Frontal cortex (tissue), 4 donors: ENCODE data around the gene METTL21C. TPM values are rescaled to one million over a fixed set of nuclear protein-coding genes. Genes with fewer than 3 reads are reported as not detected.

ENCODE experiments used
- DNase-seq, 2 donors: peaks; one replicate each; pipeline ENCODE4 v3.0.0; 2012; ENCODE audit warnings: low spot score in 2 of 2
- FAIRE-seq: peaks from 2 replicates; lab custom pipeline; 2012; peaks lifted over from hg19 to GRCh38; lab: Jason Lieb, UNC
- total RNA-seq: library from RNA; depleted of rRNA; stranded (reverse); fragments of >200 nt; gene quantifications from one replicate; pipeline ENCODE4 v1.2.3, GENCODE V29; 2014
- donor health status: control.
- donor health status: control.
- donor health status: control.

The METTL21C gene
- total RNA-seq, 1 donor from 2014 or later, result 0.41 TPM

DNA sequence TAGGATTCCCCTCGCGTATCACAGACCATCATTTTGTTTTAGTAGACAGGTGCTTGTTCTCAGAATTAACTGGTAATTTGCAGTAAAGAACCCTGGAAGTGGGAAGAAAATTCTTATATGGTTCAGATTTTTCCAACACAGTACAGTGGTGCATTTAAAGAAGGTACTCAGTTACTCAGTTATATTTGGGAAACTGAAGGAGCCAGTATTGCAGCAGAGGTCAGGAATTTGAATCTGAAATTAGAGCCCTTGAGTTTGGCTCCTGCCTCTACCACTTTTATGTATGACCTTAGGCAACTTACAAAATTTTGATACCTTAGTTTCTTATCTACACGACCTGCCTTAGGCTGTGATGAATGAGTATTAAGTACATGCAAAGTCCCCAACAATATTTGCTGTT lies 19.7 kb downstream of the METTL21C start:
- FAIRE-seq, result no peak
- no peak for DNase-seq

DNA sequence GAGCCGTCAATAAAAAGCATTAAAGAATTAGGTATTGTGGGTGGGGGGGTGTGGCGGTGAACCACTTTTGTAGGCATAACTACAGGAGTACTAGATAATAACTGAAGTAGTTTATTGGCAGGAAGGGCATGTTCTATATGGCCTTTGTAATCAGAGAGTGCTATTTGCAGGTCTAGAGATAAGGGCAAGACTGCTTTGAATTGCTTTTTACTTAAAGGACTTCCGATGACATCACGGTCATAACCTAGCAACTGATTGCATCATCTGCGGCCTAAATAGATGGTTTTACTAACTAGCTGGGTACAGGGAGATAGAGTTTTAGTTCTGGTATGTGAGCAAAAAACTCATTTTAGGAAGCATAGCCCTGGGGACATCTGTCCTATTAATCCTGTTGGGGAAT lies 24.7 kb downstream of the METTL21C start:
- DNase-seq, result no peak
- no peak for FAIRE-seq

DNA sequence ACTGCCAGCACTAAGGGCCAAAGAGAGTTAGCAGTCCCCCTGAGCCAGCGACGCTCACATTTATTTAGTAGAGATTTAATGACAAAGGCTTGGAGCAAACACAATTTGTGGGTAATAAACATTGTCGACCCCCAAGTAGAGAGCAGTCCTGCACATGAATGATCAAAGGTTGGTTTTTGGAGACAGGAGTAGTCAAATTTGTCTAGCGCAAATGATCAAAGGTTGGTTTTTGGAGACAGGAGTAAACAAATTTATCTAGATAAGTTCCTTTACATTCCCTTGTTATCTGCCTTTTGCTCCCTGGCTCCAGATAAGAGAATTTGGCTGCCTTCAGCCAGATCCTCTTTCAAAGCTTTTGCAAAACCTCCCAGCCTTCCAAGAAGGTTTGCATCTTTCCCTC lies 26.9 kb downstream of the METTL21C start:
- no peak for FAIRE-seq
- no peak for DNase-seq

DNA sequence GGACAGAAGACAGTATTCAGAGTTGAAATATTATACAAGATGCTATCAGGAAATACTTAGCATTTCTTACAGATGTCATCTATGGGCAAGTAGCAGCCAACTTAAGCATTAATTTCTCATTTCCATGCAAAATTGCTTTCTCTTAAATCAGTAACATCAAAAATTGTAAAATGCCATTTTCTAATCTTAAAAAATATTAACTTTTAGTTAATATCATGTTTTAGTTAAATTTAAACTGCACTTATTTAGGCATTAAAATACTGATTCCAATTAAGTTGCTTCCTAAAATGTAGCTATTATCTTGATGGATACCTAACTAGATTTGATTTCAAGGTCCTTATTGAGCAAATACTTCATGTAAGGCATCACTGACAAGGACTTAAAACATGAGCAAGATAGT lies 27.8 kb downstream of the METTL21C start:
- FAIRE-seq, result no peak

DNA sequence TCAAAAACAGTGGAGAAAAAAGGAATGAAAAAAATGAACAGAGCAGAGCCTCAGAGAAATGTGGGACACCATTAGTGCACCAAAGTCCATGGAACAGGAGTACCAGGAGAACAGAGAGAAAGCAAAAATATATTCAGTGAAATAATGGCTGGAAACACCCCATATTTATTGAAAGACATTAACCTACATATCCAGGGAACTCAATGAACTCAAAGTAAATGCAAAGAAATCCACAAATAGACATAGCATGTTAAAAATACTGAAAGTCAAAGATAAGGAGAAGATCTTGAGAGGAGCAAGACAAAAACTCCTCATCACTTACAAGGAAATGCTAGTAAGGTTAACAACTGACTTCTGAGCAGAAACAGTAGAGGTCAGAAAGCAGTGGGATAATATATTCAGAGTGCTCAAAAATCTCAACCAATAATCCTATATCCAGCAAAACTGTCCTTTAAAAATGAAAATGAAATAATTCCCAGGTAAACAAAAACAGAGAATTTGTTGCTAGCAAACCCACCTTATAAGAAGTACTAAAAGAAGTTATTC lies 35.6 kb downstream of the METTL21C start:
- FAIRE-seq (no peak), DNase-seq (no peak)

More for the DNA sequence above, 27.8 kb downstream of the METTL21C start:
- DNase-seq, result no peak

DNA sequence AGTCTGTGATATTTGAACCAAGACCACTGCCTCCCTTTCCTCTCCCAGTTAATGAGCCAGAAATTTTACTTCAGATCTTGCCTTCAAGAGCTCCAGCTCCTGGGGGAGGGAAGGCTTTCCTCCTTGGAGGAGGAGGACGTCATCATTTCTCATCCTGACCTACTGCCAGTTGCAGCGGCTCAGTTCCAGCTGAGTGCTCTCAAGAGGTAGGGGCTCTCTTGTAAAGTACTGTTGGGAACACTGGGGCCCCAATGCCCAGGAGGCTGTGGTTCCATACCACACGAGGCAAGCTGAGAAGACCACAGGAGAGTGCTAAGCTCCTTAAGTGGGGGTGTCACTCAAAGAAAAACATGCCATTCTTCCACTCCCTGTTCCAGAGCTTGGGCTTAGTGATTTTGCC lies 36.2 kb downstream of the METTL21C start:
- no peak for FAIRE-seq
- DNase-seq, result no peak

DNA sequence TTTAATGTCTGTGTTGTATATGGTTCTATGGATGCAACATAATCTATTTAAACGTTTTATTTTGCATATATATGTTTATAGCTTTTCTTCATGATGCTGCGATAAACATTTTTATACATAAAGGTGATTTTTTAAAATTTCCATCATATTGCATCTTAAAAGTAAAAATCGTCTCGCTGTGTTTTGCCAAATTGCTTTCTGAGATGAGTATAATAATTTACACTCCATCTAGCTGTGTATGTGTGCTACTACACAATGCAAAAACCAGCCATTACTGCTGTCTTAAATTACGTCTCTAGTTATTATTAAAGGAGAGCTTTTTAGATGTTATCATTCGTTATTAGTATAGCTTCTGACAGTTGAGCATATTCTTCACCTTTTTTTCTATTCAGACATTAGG lies 37.2 kb downstream of the METTL21C start:
- FAIRE-seq, result no peak
- no peak for DNase-seq

DNA sequence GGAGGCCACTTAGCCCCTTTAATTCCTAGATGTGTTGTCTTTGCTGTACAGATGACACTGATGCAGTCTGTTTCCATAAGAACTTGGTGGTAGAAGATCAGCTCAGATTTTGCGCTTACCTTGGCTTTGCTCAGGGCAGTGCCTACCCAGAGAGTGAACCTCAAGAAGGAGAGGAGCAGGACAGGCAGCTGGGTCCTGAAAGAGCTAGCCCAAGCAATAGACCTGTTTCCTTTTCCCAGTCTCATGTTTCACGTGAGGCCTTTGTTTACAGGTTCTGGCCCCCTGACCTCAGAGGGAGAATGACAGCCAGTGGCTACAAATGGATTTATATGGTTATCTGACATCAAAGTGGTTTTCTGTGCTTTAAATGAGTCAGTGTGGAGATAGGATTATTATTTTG lies 40.1 kb downstream of the METTL21C start:
- FAIRE-seq (no peak), DNase-seq (no peak)

DNA sequence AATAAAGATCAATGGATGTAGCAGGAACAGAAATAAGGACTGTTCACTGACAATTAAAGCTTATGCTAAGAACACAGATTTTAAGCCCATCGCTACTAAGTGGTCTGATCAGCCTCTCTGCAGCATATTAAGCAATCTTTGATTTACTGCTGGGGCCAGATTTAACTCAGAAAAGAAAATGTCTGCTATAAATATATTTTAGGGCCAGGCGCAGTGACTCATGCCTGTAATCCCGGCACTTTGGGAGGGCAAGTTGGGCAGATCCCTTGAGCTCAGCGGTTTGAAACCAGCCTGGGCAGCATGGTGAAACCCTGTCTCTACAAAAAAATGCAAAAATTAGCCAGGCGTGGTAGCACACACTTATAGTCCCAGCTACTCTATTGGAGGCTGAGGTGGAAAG lies 43.0 kb downstream of the METTL21C start:
- FAIRE-seq (no peak), DNase-seq (no peak)

DNA sequence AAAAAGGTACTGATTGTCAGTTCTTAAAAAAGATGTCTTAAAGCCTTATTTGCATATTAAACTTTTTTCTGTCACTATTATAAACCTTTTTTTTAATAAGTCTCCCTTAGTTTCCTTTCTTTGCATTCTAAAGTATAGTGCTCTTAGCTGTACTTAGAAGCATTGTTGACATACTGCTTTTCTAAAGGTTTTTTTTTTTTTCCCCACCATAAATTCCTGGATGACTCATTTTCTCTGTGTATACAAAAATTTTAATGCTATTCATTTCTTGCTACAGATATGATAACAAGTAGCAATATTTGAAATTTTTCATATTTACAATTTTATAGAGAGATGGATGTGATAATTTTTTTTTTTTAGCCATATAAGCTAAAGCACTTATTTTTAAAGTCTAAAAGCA lies 43.5 kb downstream of the METTL21C start:
- FAIRE-seq (no peak), DNase-seq (no peak)

DNA sequence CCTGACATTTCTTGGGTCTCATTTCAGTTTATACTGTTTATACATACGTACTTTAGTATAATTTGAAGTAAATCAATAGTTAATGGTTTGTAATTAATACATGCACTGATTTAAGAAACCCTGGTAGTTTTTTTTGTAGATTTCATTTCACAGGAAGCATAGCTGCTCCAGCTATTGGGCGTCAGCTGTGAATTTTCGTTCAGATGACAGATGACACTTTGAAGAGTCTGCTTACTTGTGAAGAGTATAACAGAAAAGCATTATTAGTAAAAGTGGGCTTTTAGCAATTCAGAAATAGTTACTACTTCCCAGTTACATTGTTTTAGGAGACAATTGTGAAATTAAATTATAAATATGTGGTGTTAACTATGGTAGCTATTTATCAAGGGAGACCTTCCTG lies 44.4 kb downstream of the METTL21C start:
- DNase-seq (no peak), FAIRE-seq (no peak)

DNA sequence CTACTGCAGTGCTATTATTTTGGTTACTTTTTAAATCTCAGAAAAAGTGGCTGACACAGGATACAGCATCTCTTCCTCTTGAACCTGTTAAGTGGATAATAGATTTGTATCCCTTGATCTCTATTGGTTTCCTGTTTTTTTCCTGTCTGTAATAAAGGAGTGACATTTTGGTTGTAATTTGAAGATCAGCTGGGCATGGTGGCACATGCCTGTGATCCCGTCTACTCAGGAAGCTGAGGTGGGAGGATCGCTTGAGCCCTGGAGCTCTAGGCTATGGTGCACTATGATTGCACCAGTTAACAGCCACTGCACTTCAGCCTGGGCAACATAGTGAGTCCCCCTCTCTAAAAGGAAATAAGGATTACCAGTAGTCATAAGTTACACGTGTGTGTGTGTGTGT lies 46.8 kb downstream of the METTL21C start:
- DNase-seq (no peak), FAIRE-seq (no peak)

DNA sequence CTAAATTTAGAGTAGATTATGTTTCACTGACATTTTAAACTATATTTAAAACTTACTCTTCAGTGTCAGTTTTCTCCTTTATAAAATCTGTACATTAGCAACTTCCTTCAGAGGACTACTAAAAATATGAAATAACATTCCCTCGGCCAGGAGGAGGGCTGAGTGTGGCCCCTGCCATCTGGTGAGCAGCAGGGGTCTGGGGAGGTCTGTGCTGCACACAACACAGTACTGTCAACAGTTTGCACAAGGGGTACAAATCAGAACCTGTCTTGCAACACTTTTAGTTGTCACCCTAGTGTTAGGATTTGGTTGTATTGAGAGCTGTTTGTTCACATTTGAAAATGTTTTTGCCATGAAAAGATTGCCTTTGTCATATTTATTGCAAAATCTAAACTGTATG lies 49.1 kb downstream of the METTL21C start:
- DNase-seq, result no peak
- FAIRE-seq, result no peak

DNA sequence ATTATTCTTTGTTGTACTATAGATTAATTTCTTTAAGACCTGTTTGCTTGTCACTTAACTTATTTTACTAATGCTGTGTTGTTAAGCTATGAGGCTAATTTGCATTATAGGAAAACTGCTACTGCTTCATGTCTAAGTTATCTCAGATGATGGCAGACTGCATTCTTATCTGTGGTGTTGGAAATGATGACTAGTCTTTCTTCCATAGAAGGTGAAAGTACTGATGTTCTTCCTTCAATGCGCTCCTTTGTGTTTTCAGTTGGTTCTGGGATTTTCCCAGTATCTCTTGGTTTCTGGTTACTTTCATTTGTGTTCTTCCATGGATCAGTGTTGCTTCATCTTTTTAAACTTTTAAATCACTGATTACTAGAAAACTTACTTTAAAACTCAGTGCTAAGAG lies 51.2 kb downstream of the METTL21C start:
- FAIRE-seq, result no peak
- no peak for DNase-seq

DNA sequence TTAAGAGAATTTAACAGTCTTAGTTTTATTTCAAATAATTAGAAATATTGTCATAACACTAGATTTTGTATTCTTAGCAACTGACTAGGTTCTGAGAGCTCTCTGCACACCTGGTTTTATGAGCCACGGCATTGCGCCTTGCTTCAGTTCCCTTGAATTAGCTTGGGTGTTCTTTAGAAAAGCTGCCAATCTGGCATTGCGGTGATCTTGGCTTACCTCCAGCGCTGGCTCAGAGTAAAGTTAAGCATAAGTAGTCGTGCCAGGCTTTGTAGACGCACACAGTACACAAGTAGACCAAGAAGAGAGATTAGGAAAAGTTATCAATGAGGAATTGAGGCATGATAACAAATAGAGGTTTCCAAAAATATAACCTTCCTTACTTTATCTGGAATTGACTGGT lies 52.4 kb downstream of the METTL21C start:
- DNase-seq (peak in 1 of 2 donors; percentile 2), FAIRE-seq (no peak)

DNA sequence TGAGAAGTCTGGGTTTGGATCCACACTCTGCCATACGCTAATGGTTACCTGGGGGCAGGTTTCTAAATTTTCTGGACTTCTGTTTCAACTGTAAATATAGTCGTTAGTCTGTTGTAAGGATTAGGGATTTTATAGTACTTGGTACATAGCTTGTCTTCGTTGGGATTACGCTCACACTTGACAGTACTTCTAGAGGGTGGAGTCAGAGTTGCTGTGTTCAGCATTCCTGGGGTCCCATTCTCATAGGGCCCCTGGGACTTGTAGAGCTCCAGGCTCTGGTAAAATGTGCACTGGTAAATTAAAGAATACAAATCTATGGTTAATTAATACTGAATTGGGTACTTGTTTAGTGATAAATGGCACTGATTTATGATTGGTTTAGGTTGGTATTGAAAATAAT lies 52.8 kb downstream of the METTL21C start:
- no peak for DNase-seq
- no peak for FAIRE-seq

DNA sequence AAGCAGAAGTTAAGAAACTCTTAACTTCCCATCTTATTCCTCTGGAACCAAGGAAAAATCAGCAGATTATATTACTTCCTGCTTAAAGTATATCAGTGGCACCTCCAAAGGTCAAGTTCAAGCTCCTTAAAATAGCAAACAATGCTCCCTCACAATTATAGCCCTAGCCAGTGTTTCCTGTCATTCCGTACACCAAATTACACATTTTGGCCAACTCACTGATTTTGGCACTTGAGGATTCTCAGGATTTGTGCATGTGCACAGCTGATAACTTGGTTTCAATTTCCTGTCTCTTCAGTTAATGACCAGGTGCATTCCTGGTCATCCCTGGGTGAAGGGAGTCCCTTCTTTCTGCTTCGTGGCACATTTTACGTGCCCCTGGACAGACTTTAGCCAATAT lies 56.1 kb downstream of the METTL21C start:
- no peak for DNase-seq
- FAIRE-seq, result no peak

Other genes starting within 250 kb of the METTL21C start
- gene TPP2, start 98.1 kb downstream of the METTL21C start, total RNA-seq, result 57.5 TPM
- 9.4 TPM for gene TEX30, start 78.7 kb upstream of the METTL21C start, total RNA-seq
- gene POGLUT2, start 103.9 kb upstream of the METTL21C start, total RNA-seq, result 9.8 TPM
- gene BIVM, start 104.1 kb upstream of the METTL21C start, total RNA-seq, result 43.2 TPM
- 55.8 TPM for gene ERCC5, start 151.0 kb upstream of the METTL21C start, total RNA-seq